Measurements from ENCODE around the gene AKT1.
"Not testable (repeated sequence)": the region's sequence is repeated elsewhere in the genome, so short reads cannot be mapped to it uniquely, and the experiment has no call there.

Gene AKT1

GRCh38 chr14:104734991-104735779 lies 60.4 kb downstream of the AKT1 start:
- no peak for DNase-seq

GRCh38 chr14:104734601-104734990 lies 61.0 kb downstream of the AKT1 start:
- DNase-seq: no peak

- DNase-seq: no peak
These were observed 61.4 kb downstream of the AKT1 start for GRCh38 chr14:104734051-104734587.

- no peak for DNase-seq
These were observed 62.4 kb downstream of the AKT1 start for GRCh38 chr14:104732931-104733681.

GRCh38 chr14:104732355-104732804 lies 63.2 kb downstream of the AKT1 start:
- no peak for DNase-seq

GRCh38 chr14:104731320-104732294 lies 63.9 kb downstream of the AKT1 start:
- DNase-seq: no peak

GRCh38 chr14:104730487-104730886 lies 65.1 kb downstream of the AKT1 start:
- DNase-seq: no peak

GRCh38 chr14:104729835-104730181 lies 65.7 kb downstream of the AKT1 start:
- no peak for DNase-seq

- DNase-seq: not testable (repeated sequence)
These were observed 66.2 kb downstream of the AKT1 start for GRCh38 chr14:104729176-104729834.

- no peak for DNase-seq
These were observed 66.9 kb downstream of the AKT1 start for GRCh38 chr14:104728631-104729030.

GRCh38 chr14:104726600-104727451 lies 68.7 kb downstream of the AKT1 start:
- no peak for DNase-seq

GRCh38 chr14:104725772-104726548 lies 69.6 kb downstream of the AKT1 start:
- no peak for DNase-seq

GRCh38 chr14:104724981-104725771 lies 70.4 kb downstream of the AKT1 start:
- DNase-seq: no peak

- peak; percentile 48 for DNase-seq
These were observed 71.1 kb downstream of the AKT1 start for GRCh38 chr14:104724407-104724980.

- DNase-seq: peak; percentile 66
These were observed 71.7 kb downstream of the AKT1 start, which contains the start of gene ADSS1 for GRCh38 chr14:104723651-104724406. Gene ADSS1 (plus strand): TSS chr14:104724229. CDS start chr14:104724271, 42 bp downstream.

GRCh38 chr14:104722938-104723650 lies 72.5 kb downstream of the AKT1 start:
- no peak for DNase-seq

Data from stimulated activated CD4-positive, alpha-beta T cell treated with anti-CD3 and anti-CD28 coated beads, Interleukin-15, amount 100 ng/mL, for 24 hours (primary cell).